Neural cell (in vitro differentiated cells): ENCODE measurements around the gene DRAM1. TPM values are rescaled to one million over a fixed set of nuclear protein-coding genes. Genes with fewer than 3 reads are reported as not detected.
"Not testable (repeated sequence)": the region's sequence is repeated elsewhere in the genome, so short reads cannot be mapped to it uniquely, and the experiment has no call there.

ENCODE experiments used
- H2AFZ ChIP-seq: fragments of 200-600, 300-800 bp; sonication (generic), shearing (Covaris generic); 2 replicates; pipeline ENCODE4 v1.6.0; 2014; ENCODE audit warnings: low read depth, mild to moderate bottlenecking, antibody characterized with exemption, low read length, moderate library complexity
- H3F3A ChIP-seq: fragments of 200-600 bp; shearing (Covaris generic); 2 replicates; pipeline ENCODE4 v1.6.1; 2016; ENCODE audit warnings: mild to moderate bottlenecking, moderate library complexity, mixed read lengths, antibody characterized with exemption, low read length; ENCODE audit not compliant: insufficient read depth, poor library complexity, severe bottlenecking
- H3K27ac ChIP-seq: fragments of 200-600, 300-800 bp; sonication (generic), shearing (Covaris generic); 2 replicates; pipeline ENCODE4 v1.5.1; 2014; ENCODE audit warnings: mild to moderate bottlenecking, low read length, moderate library complexity
- H3K27me3 ChIP-seq: fragments of 300-800, 200-600 bp; sonication (generic), shearing (Covaris generic); 2 replicates; pipeline ENCODE4 v1.6.0; 2014; ENCODE audit warnings: mild to moderate bottlenecking, low read depth, low read length, moderate library complexity; ENCODE audit not compliant: insufficient read depth
- H3K36me3 ChIP-seq: fragments of 300-800, 200-600 bp; sonication (generic), shearing (Covaris generic); 2 replicates; pipeline ENCODE4 v1.5.1; 2014; ENCODE audit warnings: mild to moderate bottlenecking, antibody characterized with exemption, low read length, moderate library complexity; ENCODE audit not compliant: insufficient read depth
- H3K4me2 ChIP-seq: fragments of 300-800, 200-600 bp; sonication (generic), shearing (Covaris generic); 2 replicates; pipeline ENCODE4 v1.6.0; 2014; ENCODE audit warnings: mild to moderate bottlenecking, low read length
- H3K4me3 ChIP-seq: fragments of 300-800, 200-600 bp; sonication (generic), shearing (Covaris generic); 2 replicates; pipeline ENCODE4 v1.5.1; 2014; ENCODE audit warnings: mild to moderate bottlenecking, low read length, moderate library complexity
- H3K79me2 ChIP-seq: fragments of 200-600 bp; shearing (Covaris generic); replicated peaks from 2 replicates; pipeline ENCODE4 v1.6.0; 2014; ENCODE audit warnings: mild to moderate bottlenecking, low read length, moderate library complexity; ENCODE audit not compliant: insufficient read depth
- H3K9ac ChIP-seq: fragments of 300-800, 200-600 bp; sonication (generic), shearing (Covaris generic); 2 replicates; pipeline ENCODE4 v1.6.1; 2016; ENCODE audit warnings: mild to moderate bottlenecking, low read length, mixed read lengths
- H3K9me2 ChIP-seq: fragments of 200-600 bp; shearing (Covaris generic); 2 replicates; pipeline ENCODE4 v1.6.1; 2016; ENCODE audit warnings: mild to moderate bottlenecking, low read length, mixed read lengths; ENCODE audit not compliant: insufficient read depth
- H3K9me3 ChIP-seq: fragments of 200-600, 300-800 bp; sonication (generic), shearing (Covaris generic); 2 replicates; pipeline ENCODE4 v1.6.1; 2016; ENCODE audit warnings: mild to moderate bottlenecking, mixed run types, low read length, moderate library complexity, mixed read lengths
- H4K20me1 ChIP-seq: fragments of 200-600 bp; shearing (Covaris generic); 2 replicates; pipeline ENCODE4 v1.6.1; 2016; ENCODE audit warnings: mild to moderate bottlenecking, mixed run types; ENCODE audit not compliant: insufficient read depth
- EP300 ChIP-seq: fragments of 450-650 bp; conservative IDR thresholded peaks from 2 replicates; pipeline ENCODE4 v1.6.1; 2014; ENCODE audit warnings: antibody characterized with exemption, mild to moderate bottlenecking, moderate library complexity; ENCODE audit not compliant: poor library complexity, severe bottlenecking
- EZH2 ChIP-seq: fragments of 200-600, 300-800 bp; shearing (Covaris generic), sonication (generic); IDR thresholded peaks from 2 replicates; pipeline ENCODE4 v1.6.1; 2014; ENCODE audit warnings: antibody characterized with exemption, low read length, borderline replicate concordance, mild to moderate bottlenecking; ENCODE audit not compliant: insufficient read depth, poor library complexity, severe bottlenecking
- MXI1 ChIP-seq: fragments of 450-650 bp; conservative IDR thresholded peaks from 2 replicates; pipeline ENCODE4 v1.6.1; 2014; ENCODE audit warnings: antibody characterized with exemption, mild to moderate bottlenecking; ENCODE audit not compliant: poor library complexity, severe bottlenecking
- POLR2AphosphoS5 ChIP-seq: IDR thresholded peaks from 2 replicates; pipeline ENCODE4 v1.6.1; 2012
- RAD21 ChIP-seq: fragments of 450-650 bp; conservative IDR thresholded peaks from 2 replicates; pipeline ENCODE4 v1.6.1; 2014; ENCODE audit warnings: antibody characterized with exemption, mild to moderate bottlenecking, moderate library complexity
- REST ChIP-seq: IDR thresholded peaks from 2 replicates; pipeline ENCODE4 v1.6.1; 2012; ENCODE audit warnings: borderline replicate concordance
- SMC3 ChIP-seq: fragments of 450-650 bp; conservative IDR thresholded peaks from 2 replicates; pipeline ENCODE4 v1.6.1; 2014; ENCODE audit warnings: antibody characterized with exemption, mild to moderate bottlenecking, moderate library complexity; ENCODE audit not compliant: poor library complexity
- TAF1 ChIP-seq: IDR thresholded peaks from 2 replicates; pipeline ENCODE4 v1.6.1; 2012; ENCODE audit warnings: low read depth
- polyA plus RNA-seq: library from polyadenylated mRNA; depleted of rRNA; stranded (reverse); fragments of >200 nt; gene quantifications from 2 replicates; pipeline ENCODE4 v1.2.3, GENCODE V29; 2014
- TF ChIP-seq, protein P1 (sequence below): fragments of 450-650 bp; IDR thresholded peaks from 2 replicates; pipeline ENCODE4 v1.5.1; 2014; ENCODE audit warnings: antibody characterized with exemption, mild to moderate bottlenecking, moderate library complexity; ENCODE audit not compliant: poor library complexity, severe bottlenecking

The DRAM1 gene
- polyA plus RNA-seq, 1 donor from 2014 or later = 0.17 TPM

- H3K79me2 ChIP-seq = no peaks in the 10 kb centered on the region
- no peak overlapping the region for H2AFZ ChIP-seq
- no peak for TF ChIP-seq RAD21
- TF ChIP-seq TAF1 = no peak
- TF ChIP-seq POLR2AphosphoS5 = no peak
- TF ChIP-seq EP300 = no peak
- TF ChIP-seq SMC3 = no peak
- H3K4me2 ChIP-seq = no peak overlapping the region
- no peak overlapping the region for H3K9ac ChIP-seq
- no peaks in the 10 kb centered on the region for H3K27me3 ChIP-seq
- H3K9me3 ChIP-seq = no peaks in the 10 kb centered on the region
- H3K4me3 ChIP-seq = no peak overlapping the region
- no peaks in the 10 kb centered on the region for H3K36me3 ChIP-seq
- no peaks in the 10 kb centered on the region for H4K20me1 ChIP-seq
- H3F3A ChIP-seq = no peaks in the 10 kb centered on the region
- no peak overlapping the region for H3K27ac ChIP-seq
- H3K9me2 ChIP-seq = no peaks in the 10 kb centered on the region
Observed at GRCh38 chr12:101859664-101860607, 17.4 kb upstream of the DRAM1 start.

- not testable (repeated sequence) for H3F3A ChIP-seq, H3K4me3 ChIP-seq, H4K20me1 ChIP-seq, H3K27ac ChIP-seq, H2AFZ ChIP-seq, H3K9me2 ChIP-seq, H3K27me3 ChIP-seq, H3K9me3 ChIP-seq, H3K9ac ChIP-seq, H3K79me2 ChIP-seq, H3K36me3 ChIP-seq, H3K4me2 ChIP-seq
Observed at GRCh38 chr12:101861688-101862087, 15.7 kb upstream of the DRAM1 start.

DNA sequence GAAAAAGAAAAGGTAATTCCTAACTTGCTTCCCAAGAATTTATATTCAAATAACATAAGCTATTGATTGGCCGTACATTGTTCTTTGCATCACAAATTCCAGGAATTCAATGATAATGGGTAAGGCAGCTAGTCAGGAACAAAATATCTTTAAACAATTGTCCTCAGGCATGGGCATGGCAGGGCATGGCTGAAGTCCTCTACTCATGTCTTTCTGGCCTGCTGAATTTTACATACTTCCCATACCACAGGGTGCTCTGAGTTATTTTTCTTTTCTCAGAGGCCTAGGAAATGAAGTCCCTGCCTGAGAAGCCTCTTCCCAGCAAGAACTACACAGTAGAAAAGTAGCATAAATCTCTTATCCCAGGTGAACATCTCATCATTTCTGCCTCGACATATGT lies 15.1 kb upstream of the DRAM1 start:
- Histone ChIP-seq H3K79me2 (no peaks in the 10 kb centered on the region), H3K27me3 (no peaks in the 10 kb centered on the region), H2AFZ (no peak overlapping the region), H3F3A (no peaks in the 10 kb centered on the region), H3K4me3 (no peak overlapping the region), H3K4me2 (no peak overlapping the region), H3K9me3 (no peaks in the 10 kb centered on the region), H4K20me1 (no peaks in the 10 kb centered on the region), H3K36me3 (no peaks in the 10 kb centered on the region), H3K9me2 (no peaks in the 10 kb centered on the region), H3K27ac (no peak overlapping the region), H3K9ac (no peak overlapping the region)
- no peak for TF ChIP-seq POLR2AphosphoS5
- TF ChIP-seq EZH2 = no peak
- TF ChIP-seq REST = no peak
- no peak for TF ChIP-seq RAD21
- no peak for TF ChIP-seq EP300
- no peak for TF ChIP-seq MXI1
- no peak for TF ChIP-seq TAF1
- TF ChIP-seq, protein P1, sequence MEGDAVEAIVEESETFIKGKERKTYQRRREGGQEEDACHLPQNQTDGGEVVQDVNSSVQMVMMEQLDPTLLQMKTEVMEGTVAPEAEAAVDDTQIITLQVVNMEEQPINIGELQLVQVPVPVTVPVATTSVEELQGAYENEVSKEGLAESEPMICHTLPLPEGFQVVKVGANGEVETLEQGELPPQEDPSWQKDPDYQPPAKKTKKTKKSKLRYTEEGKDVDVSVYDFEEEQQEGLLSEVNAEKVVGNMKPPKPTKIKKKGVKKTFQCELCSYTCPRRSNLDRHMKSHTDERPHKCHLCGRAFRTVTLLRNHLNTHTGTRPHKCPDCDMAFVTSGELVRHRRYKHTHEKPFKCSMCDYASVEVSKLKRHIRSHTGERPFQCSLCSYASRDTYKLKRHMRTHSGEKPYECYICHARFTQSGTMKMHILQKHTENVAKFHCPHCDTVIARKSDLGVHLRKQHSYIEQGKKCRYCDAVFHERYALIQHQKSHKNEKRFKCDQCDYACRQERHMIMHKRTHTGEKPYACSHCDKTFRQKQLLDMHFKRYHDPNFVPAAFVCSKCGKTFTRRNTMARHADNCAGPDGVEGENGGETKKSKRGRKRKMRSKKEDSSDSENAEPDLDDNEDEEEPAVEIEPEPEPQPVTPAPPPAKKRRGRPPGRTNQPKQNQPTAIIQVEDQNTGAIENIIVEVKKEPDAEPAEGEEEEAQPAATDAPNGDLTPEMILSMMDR = no peak
